Spleen (tissue), 7 donors: ENCODE results near the gene CA12.

ENCODE experiments used
- CTCF ChIP-seq, 11 experiments: fragments of 200-600 bp in 7 of 11; fragments of 450-650 bp in 4 of 11; sonication (generic) in 4 of 11; IDR thresholded peaks in 8 of 11; conservative IDR thresholded peaks in 3 of 11; 1 replicate in 7 of 11; 2 replicates in 4 of 11; pipeline versions ENCODE4 v1.4.0 to v1.8.0; 2016 to 2021; ENCODE audit warnings: antibody characterized with exemption in 11 of 11, inconsistent platforms in 4 of 11, mild to moderate bottlenecking in 1 of 11
- POLR2A ChIP-seq, 3 donors: fragments of 450-650 bp; IDR thresholded peaks; one replicate each; pipeline ENCODE4 v1.5.1; 2017; ENCODE audit warnings: antibody characterized with exemption in 3 of 3, mild to moderate bottlenecking in 1 of 3
- donor health status: DM: no; HTN: no; CAD: no; lungs with moderate emphysema.
- donor health status: DM: no; HTN: no; CAD: no.
- donor health status: DM: no; HTN: no; CAD: no.

GRCh38 chr15:63288778-63289378, 92.8 kb downstream of the CA12 start:
- TF ChIP-seq CTCF (IDR thresholded peaks at IDR 0.05 in 8 of 11, conservative IDR thresholded peaks at IDR 0.05 in 3 of 11) (peak; percentile 19 to 76 (median 67)), POLR2A (IDR thresholded peaks at IDR 0.05) (no peak)
